Breast epithelium (tissue), 4 donors: ENCODE measurements around the gene RDH16. TPM values are rescaled to one million over a fixed set of nuclear protein-coding genes. Genes with fewer than 3 reads are reported as not detected.

Experiments used
- DNase-seq, 2 donors: peaks; one replicate each; pipeline ENCODE4 v3.0.0-alpha.2; 2019; ENCODE audit warnings: low spot score in 2 of 2
- H3K27ac ChIP-seq, 2 donors: fragments of 200-600 bp; sonication (generic) in 1 of 2; one replicate each; pipeline ENCODE4 v1.5.1; 2016 to 2019; ENCODE audit warnings: mild to moderate bottlenecking in 1 of 2
- H3K27me3 ChIP-seq, 2 donors: fragments of 200-600 bp; sonication (generic) in 1 of 2; one replicate each; pipeline versions ENCODE4 v1.5.1 to v1.6.0; 2017 to 2019; ENCODE audit warnings: control low read depth in 1 of 2, mild to moderate bottlenecking in 1 of 2
- H3K36me3 ChIP-seq: fragments of 200-600 bp; one replicate; pipeline ENCODE4 v1.5.1; 2019
- H3K4me1 ChIP-seq, 2 donors: fragments of 200-600 bp; sonication (generic); one replicate each; pipeline ENCODE4 v1.5.1; 2016 to 2019; ENCODE audit warnings: control low read depth in 1 of 2
- H3K4me3 ChIP-seq, 3 donors: fragments of 200-600 bp; sonication (generic); 1 replicate in 2 of 3; 2 replicates in 1 of 3; pipeline ENCODE4 v1.5.1; 2016 to 2019; ENCODE audit warnings: mild to moderate bottlenecking in 3 of 3, moderate library complexity in 2 of 3
- H3K9me3 ChIP-seq, 2 donors: fragments of 200-600 bp; sonication (generic) in 1 of 2; one replicate each; pipeline ENCODE4 v1.5.1; 2016 to 2019; ENCODE audit warnings: control low read depth in 1 of 2
- POLR2A ChIP-seq: fragments of 450-650 bp; IDR thresholded peaks from one replicate; pipeline ENCODE4 v1.6.1; 2016; ENCODE audit warnings: antibody characterized with exemption, mild to moderate bottlenecking, moderate library complexity
- POLR2AphosphoS5 ChIP-seq, 3 donors: sonication (generic); formaldehyde crosslinking; IDR thresholded peaks; one replicate each; pipeline ENCODE4 v1.6.1; 2017; ENCODE audit warnings: antibody characterized with exemption in 3 of 3
- intact Hi-C: fragments of 100-400 bp; cut with DNase I; formaldehyde crosslinking; loops from one replicate; pipeline ENCODE4 v1.15.1; 2023; ENCODE audit warnings: low total_unique reads
- total RNA-seq, 3 donors: library from RNA; depleted of rRNA; stranded (reverse); fragments of >200 nt; gene quantifications; one replicate each; pipeline ENCODE4 v1.1.0, GENCODE V29; 2016
- TF ChIP-seq, protein P1 (sequence below), 3 donors: fragments of 450-650 bp; IDR thresholded peaks; one replicate each; pipeline ENCODE4 v1.5.1; 2016 to 2017; ENCODE audit warnings: antibody characterized with exemption in 3 of 3, mild to moderate bottlenecking in 3 of 3, moderate library complexity in 3 of 3

RDH16 gene
- total RNA-seq, 3 donors from 2014 or later, result 0.48 to 1.3 (median 0.59) TPM

DNA sequence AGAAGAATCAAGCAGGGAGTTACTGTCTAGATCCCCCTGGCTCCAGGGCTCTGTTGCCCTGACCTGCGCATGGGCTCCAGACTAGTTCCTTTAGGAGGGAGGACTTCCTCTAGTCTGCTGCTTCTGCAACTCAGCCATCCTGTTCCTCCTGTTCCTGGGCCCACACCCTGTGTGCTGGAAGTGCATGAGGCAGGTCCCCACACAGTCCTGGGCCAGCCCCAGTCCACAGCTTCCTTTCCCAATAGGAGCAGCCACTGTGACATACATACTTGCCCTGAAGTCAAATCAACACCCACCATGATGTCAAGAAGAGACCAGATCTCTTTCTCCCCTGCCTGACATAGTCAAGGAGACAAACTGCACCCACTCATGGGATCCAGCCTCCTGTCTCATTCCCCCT is 24.5 kb downstream of the RDH16 start:
- Histone ChIP-seq H3K4me1 (no peaks in the 10 kb centered on the region), H3K9me3 (no peaks in the 10 kb centered on the region), H3K4me3 (no peak overlapping the region), H3K27me3 (no peaks in the 10 kb centered on the region), H3K27ac (no peak overlapping the region), H3K36me3 (no peaks in the 10 kb centered on the region)
- TF ChIP-seq POLR2AphosphoS5 (IDR thresholded peaks at IDR 0.05), result no peak
- DNase-seq, result no peak
- intact Hi-C loops, result no loop called here

DNA sequence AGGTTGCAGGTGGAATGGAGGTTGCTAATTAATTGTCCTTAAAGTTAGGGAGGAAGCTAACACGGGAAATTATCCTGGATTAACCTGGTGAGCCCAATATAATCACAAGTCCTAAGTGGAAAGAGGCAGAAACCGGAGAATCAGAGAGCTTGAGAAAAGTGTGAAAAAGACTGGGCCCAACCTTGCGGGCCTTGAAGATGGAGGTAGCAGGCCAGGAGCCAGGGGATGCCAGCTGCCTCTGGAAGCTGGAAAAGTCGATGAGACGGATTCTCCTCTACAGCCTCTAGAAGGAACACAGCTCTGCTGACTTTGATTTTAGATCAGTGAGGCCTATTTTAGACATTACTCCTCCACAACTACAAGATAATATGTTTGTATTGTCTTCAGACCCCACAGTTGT is 25.3 kb downstream of the RDH16 start:
- no peak overlapping the region for H3K4me3 ChIP-seq
- no peaks in the 10 kb centered on the region for H3K36me3 ChIP-seq
- DNase-seq, result no peak
- H3K9me3 ChIP-seq, result no peaks in the 10 kb centered on the region
- H3K4me1 ChIP-seq, result no peaks in the 10 kb centered on the region
- H3K27ac ChIP-seq, result no peak overlapping the region
- no peaks in the 10 kb centered on the region for H3K27me3 ChIP-seq
- intact Hi-C loops, result no loop called here
- no peak for TF ChIP-seq POLR2A
- TF ChIP-seq POLR2AphosphoS5 (IDR thresholded peaks at IDR 0.05), result no peak

DNA sequence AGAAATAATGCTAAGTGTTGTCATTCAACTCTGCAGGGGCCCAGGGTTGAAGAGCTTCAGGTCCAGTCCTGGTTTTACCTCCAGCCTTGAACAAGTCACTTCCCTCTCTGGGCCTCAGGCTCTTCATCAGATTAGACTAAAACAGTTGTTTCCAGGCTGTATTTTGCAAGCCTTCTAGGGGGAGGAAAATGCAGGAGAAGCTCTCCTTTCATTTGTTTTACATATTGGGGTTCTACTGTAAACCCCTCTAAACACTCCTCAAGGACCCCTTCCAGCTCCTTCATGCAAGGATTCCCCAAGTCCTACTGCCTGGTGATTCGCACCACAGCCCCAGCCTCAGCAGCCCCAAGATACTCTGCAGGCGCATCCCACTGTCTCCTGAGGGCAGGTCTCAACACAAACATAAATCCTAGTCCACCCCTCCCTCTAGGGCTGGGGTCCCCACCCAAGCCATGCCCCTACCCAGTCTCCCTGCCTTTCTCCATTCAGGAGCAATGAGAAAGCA is 25.9 kb downstream of the RDH16 start:
- TF ChIP-seq POLR2AphosphoS5 (IDR thresholded peaks at IDR 0.05) (no peak), POLR2A (no peak)
- TF ChIP-seq, protein P1, sequence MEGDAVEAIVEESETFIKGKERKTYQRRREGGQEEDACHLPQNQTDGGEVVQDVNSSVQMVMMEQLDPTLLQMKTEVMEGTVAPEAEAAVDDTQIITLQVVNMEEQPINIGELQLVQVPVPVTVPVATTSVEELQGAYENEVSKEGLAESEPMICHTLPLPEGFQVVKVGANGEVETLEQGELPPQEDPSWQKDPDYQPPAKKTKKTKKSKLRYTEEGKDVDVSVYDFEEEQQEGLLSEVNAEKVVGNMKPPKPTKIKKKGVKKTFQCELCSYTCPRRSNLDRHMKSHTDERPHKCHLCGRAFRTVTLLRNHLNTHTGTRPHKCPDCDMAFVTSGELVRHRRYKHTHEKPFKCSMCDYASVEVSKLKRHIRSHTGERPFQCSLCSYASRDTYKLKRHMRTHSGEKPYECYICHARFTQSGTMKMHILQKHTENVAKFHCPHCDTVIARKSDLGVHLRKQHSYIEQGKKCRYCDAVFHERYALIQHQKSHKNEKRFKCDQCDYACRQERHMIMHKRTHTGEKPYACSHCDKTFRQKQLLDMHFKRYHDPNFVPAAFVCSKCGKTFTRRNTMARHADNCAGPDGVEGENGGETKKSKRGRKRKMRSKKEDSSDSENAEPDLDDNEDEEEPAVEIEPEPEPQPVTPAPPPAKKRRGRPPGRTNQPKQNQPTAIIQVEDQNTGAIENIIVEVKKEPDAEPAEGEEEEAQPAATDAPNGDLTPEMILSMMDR (IDR thresholded peaks at IDR 0.05), result no peak
- DNase-seq, result no peak
- H3K27me3 ChIP-seq, result no peaks in the 10 kb centered on the region
- H3K36me3 ChIP-seq, result no peaks in the 10 kb centered on the region
- H3K4me1 ChIP-seq, result no peaks in the 10 kb centered on the region
- H3K9me3 ChIP-seq, result no peaks in the 10 kb centered on the region
- H3K27ac ChIP-seq, result no peak overlapping the region
- no peak overlapping the region for H3K4me3 ChIP-seq
- intact Hi-C loops, result no loop called here

DNA sequence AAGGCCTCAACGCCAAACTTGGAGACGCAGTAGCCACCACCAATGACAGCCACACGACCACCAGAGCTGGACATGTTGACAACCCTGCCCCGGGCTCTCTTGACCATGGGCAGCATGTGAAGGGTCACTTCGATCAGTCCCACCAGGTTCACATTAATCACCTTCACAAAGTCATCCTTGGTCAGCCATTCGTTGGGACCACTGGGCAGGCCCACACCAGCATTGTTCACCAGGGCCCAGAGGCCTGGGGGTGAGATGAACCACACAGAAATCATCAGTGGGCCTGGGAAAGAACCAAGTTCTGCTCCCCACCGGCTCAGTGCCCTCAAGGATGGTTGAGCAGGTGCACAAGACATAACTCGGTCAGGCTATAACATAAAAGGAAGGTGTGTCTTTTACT is 27.2 kb downstream of the RDH16 start:
- no peaks in the 10 kb centered on the region for H3K36me3 ChIP-seq
- no peaks in the 10 kb centered on the region for H3K27me3 ChIP-seq
- intact Hi-C loops, result no loop called here
- H3K27ac ChIP-seq, result no peak overlapping the region
- no peak overlapping the region for H3K4me3 ChIP-seq
- H3K4me1 ChIP-seq, result no peaks in the 10 kb centered on the region
- DNase-seq, result no peak
- no peaks in the 10 kb centered on the region for H3K9me3 ChIP-seq
- TF ChIP-seq POLR2AphosphoS5 (IDR thresholded peaks at IDR 0.05), result no peak
- TF ChIP-seq POLR2A, result no peak
- TF ChIP-seq, protein P1 (IDR thresholded peaks at IDR 0.05), result no peak

DNA sequence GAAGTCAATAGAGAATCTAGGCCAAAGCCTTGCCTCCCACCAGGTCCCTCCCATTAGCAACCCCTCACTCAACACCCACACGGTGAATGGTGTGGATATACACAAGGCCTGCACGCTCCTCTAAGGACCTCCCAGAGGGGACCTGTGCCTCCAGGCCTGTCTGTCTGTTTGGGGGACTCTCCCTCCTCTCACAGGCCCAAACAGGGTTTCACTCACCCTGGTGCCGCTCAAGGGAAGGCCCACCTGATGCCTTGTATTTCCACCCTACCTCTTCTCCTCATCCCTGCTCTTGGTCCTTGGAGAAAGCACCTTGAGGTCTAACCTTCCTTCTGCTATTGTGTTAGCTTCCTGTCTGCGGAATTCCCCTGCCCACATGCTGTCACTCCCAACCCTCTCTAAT is 27.6 kb downstream of the RDH16 start:
- Histone ChIP-seq H3K9me3 (no peaks in the 10 kb centered on the region), H3K27me3 (no peaks in the 10 kb centered on the region), H3K27ac (no peak overlapping the region), H3K4me3 (no peak overlapping the region), H3K36me3 (no peaks in the 10 kb centered on the region), H3K4me1 (no peaks in the 10 kb centered on the region)
- DNase-seq, result no peak
- intact Hi-C loops, result no loop called here
- TF ChIP-seq POLR2A (no peak), POLR2AphosphoS5 (IDR thresholded peaks at IDR 0.05) (no peak)
- TF ChIP-seq, protein P1 (IDR thresholded peaks at IDR 0.05), result no peak

DNA sequence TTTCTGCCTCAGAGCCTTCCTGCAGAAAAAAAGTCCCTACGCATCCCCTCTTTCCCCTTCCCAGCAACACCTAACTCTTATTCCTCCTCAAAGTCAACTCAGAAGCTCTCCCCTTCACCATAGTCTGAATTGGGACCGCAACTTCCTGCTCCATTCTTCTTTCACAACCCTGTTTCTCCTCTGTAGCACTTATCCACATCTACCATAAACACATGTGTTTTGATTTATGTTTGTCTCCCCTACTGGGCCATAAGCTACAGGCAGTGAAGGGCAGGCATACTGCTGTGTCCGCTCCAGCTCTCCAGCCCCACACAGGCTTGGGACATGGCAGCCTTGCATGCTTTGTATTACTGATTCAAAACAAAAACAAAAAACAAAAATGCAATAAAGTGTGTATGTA is 29.1 kb downstream of the RDH16 start:
- H3K27ac ChIP-seq, result no peak overlapping the region
- H3K36me3 ChIP-seq, result no peaks in the 10 kb centered on the region
- H3K4me1 ChIP-seq, result no peaks in the 10 kb centered on the region
- DNase-seq, result no peak
- no peak overlapping the region for H3K4me3 ChIP-seq
- H3K27me3 ChIP-seq, result no peaks in the 10 kb centered on the region
- no peaks in the 10 kb centered on the region for H3K9me3 ChIP-seq
- TF ChIP-seq, protein P1 (IDR thresholded peaks at IDR 0.05), result no peak
- TF ChIP-seq POLR2A (no peak), POLR2AphosphoS5 (IDR thresholded peaks at IDR 0.05) (no peak)
- intact Hi-C loops, result no loop called here
